ENCODE results near the gene VPS11. TPM values are rescaled to one million over a fixed set of nuclear protein-coding genes. Genes with fewer than 3 reads are reported as not detected.
A peak's percentile ranks its signal among the peaks of the same experiment; 100 is the strongest.

Gene VPS11
- total and polyA plus RNA-seq, 10 of the 15 experiments (the other 5 are each of a cell fraction or from before 2014, with no cell fraction given): 15.8 to 26.4 (median 24.5) TPM

DNA sequence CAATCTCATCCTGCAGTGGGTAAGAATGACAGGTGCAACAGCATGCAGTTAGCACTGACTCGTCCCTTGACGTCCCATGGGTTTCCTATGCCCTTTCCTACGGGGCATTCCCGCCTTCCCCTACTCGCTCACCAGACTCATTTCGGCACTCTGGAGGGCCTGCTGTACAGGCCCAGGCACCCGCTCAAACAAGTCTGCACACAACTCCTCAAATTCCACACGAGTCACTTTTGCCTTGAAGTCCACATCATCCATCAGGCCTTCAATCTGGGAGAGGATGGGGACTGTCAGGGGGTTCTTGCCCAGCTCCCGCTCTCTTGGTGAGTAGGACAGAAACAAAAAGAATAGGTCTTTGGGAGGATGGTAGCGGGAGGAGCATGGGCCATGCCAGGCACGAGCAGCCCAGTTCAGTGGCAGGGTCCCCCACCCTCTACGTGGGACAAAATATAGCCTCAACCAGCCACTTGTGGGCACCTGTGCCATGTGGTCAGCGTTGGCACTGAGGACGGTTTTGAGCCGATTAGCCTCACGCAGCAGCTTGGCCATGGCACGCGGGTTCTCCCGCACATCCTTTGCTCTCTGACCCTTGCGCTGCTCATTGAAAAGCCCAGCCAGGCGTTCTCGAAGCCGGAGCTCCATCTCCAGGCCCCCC, 15.3 kb upstream of the VPS11 start (continued):
- TF ChIP-seq, protein P1, sequence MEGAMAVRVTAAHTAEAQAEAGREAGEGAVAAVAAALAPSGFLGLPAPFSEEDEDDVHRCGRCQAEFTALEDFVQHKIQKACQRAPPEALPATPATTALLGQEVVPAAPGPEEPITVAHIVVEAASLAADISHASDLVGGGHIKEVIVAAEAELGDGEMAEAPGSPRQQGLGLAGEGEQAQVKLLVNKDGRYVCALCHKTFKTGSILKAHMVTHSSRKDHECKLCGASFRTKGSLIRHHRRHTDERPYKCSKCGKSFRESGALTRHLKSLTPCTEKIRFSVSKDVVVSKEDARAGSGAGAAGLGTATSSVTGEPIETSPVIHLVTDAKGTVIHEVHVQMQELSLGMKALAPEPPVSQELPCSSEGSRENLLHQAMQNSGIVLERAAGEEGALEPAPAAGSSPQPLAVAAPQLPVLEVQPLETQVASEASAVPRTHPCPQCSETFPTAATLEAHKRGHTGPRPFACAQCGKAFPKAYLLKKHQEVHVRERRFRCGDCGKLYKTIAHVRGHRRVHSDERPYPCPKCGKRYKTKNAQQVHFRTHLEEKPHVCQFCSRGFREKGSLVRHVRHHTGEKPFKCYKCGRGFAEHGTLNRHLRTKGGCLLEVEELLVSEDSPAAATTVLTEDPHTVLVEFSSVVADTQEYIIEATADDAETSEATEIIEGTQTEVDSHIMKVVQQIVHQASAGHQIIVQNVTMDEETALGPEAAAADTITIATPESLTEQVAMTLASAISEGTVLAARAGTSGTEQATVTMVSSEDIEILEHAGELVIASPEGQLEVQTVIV (IDR thresholded peaks at IDR 0.05; ENCODE audit: borderline replicate concordance, partially characterized antibody): no peak
- TF ChIP-seq, protein P2, sequence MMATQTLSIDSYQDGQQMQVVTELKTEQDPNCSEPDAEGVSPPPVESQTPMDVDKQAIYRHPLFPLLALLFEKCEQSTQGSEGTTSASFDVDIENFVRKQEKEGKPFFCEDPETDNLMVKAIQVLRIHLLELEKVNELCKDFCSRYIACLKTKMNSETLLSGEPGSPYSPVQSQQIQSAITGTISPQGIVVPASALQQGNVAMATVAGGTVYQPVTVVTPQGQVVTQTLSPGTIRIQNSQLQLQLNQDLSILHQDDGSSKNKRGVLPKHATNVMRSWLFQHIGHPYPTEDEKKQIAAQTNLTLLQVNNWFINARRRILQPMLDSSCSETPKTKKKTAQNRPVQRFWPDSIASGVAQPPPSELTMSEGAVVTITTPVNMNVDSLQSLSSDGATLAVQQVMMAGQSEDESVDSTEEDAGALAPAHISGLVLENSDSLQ (IDR thresholded peaks at IDR 0.05): peak; percentile 56; the same call in 1 of the 2 replicates
- TF ChIP-seq BRCA1 (IDR thresholded peaks at IDR 0.05; ENCODE audit: low read depth, low read length): no peak
- TF ChIP-seq ZNF207 (IDR thresholded peaks at IDR 0.05; ENCODE audit: borderline replicate concordance): no peak
- TF ChIP-seq YY1 (IDR thresholded peaks at IDR 0.05; ENCODE audit: low read depth, low read length): no peak
- TF ChIP-seq GABPA (IDR thresholded peaks at IDR 0.05; ENCODE audit: low read depth): no peak
- TF ChIP-seq RBBP5 (conservative IDR thresholded peaks at IDR 0.05): no peak
- no peak for TF ChIP-seq SREBF2 (IDR thresholded peaks at IDR 0.05; ENCODE audit: low read length)
- no peak for TF ChIP-seq ATF7 (IDR thresholded peaks at IDR 0.05; ENCODE audit: low read depth)
- TF ChIP-seq RB1 (IDR thresholded peaks at IDR 0.05; ENCODE audit: borderline replicate concordance): no peak

Measured in GM12878 (cell line).